ENCODE results near the gene VPREB3.

VPREB3 gene

DNA sequence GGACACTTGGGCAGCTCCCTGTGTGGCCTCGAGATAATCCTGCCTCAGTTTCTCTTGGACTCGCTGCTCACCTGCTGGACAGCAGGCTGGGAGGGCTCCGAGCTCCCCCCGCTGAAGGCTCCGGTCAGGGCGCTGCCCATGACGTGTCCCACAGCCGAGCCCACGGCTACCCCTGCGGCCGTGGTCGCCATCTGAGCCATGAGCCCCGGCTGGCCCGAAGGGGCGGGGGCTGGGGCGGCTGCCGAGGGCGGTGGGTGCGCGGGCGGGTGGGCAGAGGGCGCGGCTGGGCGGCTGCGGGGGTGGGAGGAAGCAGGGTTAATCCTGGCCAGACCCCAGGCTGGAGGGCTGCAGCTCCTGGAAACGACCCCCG, 13.1 kb upstream of the VPREB3 start:
- TF ChIP-seq EZH2phosphoT487 (conservative IDR thresholded peaks at IDR 0.05; ENCODE audit: low read length) (no peak), CTCF (IDR thresholded peaks at IDR 0.05; ENCODE audit: insufficient read depth, low read length, poor library complexity, severe bottlenecking) (no peak)
- Histone ChIP-seq H2AFZ (ENCODE audit: low read depth, low read length, severe bottlenecking) (no peak overlapping the region), H3K27ac (ENCODE audit: low read depth, low read length) (peak overlapping the region; percentile 53), H3K79me2 (ENCODE audit: insufficient read depth, low read length) (peaks cover 5% of the 10 kb centered on the region; the same call in 1 of the 2 replicates), H3K27me3 (ENCODE audit: low read length) (no peaks in the 10 kb centered on the region), H3K4me3 (ENCODE audit: insufficient read depth, low read length, poor library complexity, severe bottlenecking) (peak overlapping the region; percentile 69), H3K9me3 (ENCODE audit: insufficient read depth, low read length) (no peaks in the 10 kb centered on the region), H3K9ac (ENCODE audit: low read length) (peak overlapping the region; percentile 72), H3K9me2 (replicated peaks; ENCODE audit: insufficient read depth, low read length) (no peaks in the 10 kb centered on the region), H3K4me2 (ENCODE audit: low read depth, low read length, poor library complexity, severe bottlenecking) (peak overlapping the region; percentile 65), H3K36me3 (ENCODE audit: low read length) (no peaks in the 10 kb centered on the region), H3F3A (ENCODE audit: insufficient read depth) (peaks cover 8% of the 10 kb centered on the region; the same call in 1 of the 2 replicates), H4K20me1 (ENCODE audit: low read depth, low read length) (no peaks in the 10 kb centered on the region)

GRCh38 chr22:23764899-23765881, 11.0 kb upstream of the VPREB3 start:
- H3K9ac ChIP-seq (ENCODE audit: low read length), result peak overlapping the region; percentile 21; the same call in 1 of the 2 replicates
- H3K9me2 ChIP-seq (replicated peaks; ENCODE audit: insufficient read depth, low read length), result no peaks in the 10 kb centered on the region
- H3K36me3 ChIP-seq (ENCODE audit: low read length), result no peaks in the 10 kb centered on the region
- no peak overlapping the region for H3K4me3 ChIP-seq (ENCODE audit: insufficient read depth, low read length, poor library complexity, severe bottlenecking)
- H3K27me3 ChIP-seq (ENCODE audit: low read length), result no peaks in the 10 kb centered on the region
- no peaks in the 10 kb centered on the region for H4K20me1 ChIP-seq (ENCODE audit: low read depth, low read length)
- peaks cover 9% of the 10 kb centered on the region; the same call in 1 of the 2 replicates for H3F3A ChIP-seq (ENCODE audit: insufficient read depth)
- no peaks in the 10 kb centered on the region for H3K9me3 ChIP-seq (ENCODE audit: insufficient read depth, low read length)
- peaks cover 5% of the 10 kb centered on the region; the same call in 1 of the 2 replicates for H3K79me2 ChIP-seq (ENCODE audit: insufficient read depth, low read length)
- H3K4me2 ChIP-seq (ENCODE audit: low read depth, low read length, poor library complexity, severe bottlenecking), result peak overlapping the region; percentile 65
- TF ChIP-seq CTCF (IDR thresholded peaks at IDR 0.05; ENCODE audit: insufficient read depth, low read length, poor library complexity, severe bottlenecking) (no peak), EZH2phosphoT487 (conservative IDR thresholded peaks at IDR 0.05; ENCODE audit: low read length) (no peak)
- no peak overlapping the region for H2AFZ ChIP-seq (ENCODE audit: low read depth, low read length, severe bottlenecking)
- H3K27ac ChIP-seq (ENCODE audit: low read depth, low read length), result peak overlapping the region; percentile 46

- H3K4me2 ChIP-seq (ENCODE audit: low read depth, low read length, poor library complexity, severe bottlenecking), result peak overlapping the region; percentile 34
- no peak for TF ChIP-seq CTCF (IDR thresholded peaks at IDR 0.05; ENCODE audit: insufficient read depth, low read length, poor library complexity, severe bottlenecking)
- TF ChIP-seq EZH2phosphoT487 (conservative IDR thresholded peaks at IDR 0.05; ENCODE audit: low read length), result no peak
- no peak overlapping the region for H3K4me3 ChIP-seq (ENCODE audit: insufficient read depth, low read length, poor library complexity, severe bottlenecking)
- H3K36me3 ChIP-seq (ENCODE audit: low read length), result no peaks in the 10 kb centered on the region
- peak overlapping the region; percentile 15; the same call in 1 of the 2 replicates for H3K9ac ChIP-seq (ENCODE audit: low read length)
- H3K27me3 ChIP-seq (ENCODE audit: low read length), result no peaks in the 10 kb centered on the region
- H4K20me1 ChIP-seq (ENCODE audit: low read depth, low read length), result no peaks in the 10 kb centered on the region
- peaks cover 7% of the 10 kb centered on the region; the same call in 1 of the 2 replicates for H3F3A ChIP-seq (ENCODE audit: insufficient read depth)
- no peaks in the 10 kb centered on the region for H3K9me3 ChIP-seq (ENCODE audit: insufficient read depth, low read length)
- peak overlapping the region; percentile 37 for H3K27ac ChIP-seq (ENCODE audit: low read depth, low read length)
- no peak overlapping the region for H2AFZ ChIP-seq (ENCODE audit: low read depth, low read length, severe bottlenecking)
- H3K79me2 ChIP-seq (ENCODE audit: insufficient read depth, low read length), result peaks cover 5% of the 10 kb centered on the region; the same call in 1 of the 2 replicates
- H3K9me2 ChIP-seq (replicated peaks; ENCODE audit: insufficient read depth, low read length), result no peaks in the 10 kb centered on the region
Observed at GRCh38 chr22:23763954-23764353, 9.7 kb upstream of the VPREB3 start.
